GM15510 (cell line): ENCODE measurements around the gene DTWD1.

ENCODE experiments used
- POLR2A ChIP-seq: IDR thresholded peaks from 3 replicates; pipeline ENCODE4 v1.6.1; 2011; ENCODE audit warnings: borderline replicate concordance; ENCODE audit not compliant: insufficient read length; ENCODE audit errors: extremely low read depth

Gene DTWD1

GRCh38 chr15:49686599-49686998, 65.8 kb downstream of the DTWD1 start:
- no peak for TF ChIP-seq POLR2A

- TF ChIP-seq POLR2A: no peak
These were observed 67.4 kb downstream of the DTWD1 start for GRCh38 chr15:49688135-49688790.

DNA sequence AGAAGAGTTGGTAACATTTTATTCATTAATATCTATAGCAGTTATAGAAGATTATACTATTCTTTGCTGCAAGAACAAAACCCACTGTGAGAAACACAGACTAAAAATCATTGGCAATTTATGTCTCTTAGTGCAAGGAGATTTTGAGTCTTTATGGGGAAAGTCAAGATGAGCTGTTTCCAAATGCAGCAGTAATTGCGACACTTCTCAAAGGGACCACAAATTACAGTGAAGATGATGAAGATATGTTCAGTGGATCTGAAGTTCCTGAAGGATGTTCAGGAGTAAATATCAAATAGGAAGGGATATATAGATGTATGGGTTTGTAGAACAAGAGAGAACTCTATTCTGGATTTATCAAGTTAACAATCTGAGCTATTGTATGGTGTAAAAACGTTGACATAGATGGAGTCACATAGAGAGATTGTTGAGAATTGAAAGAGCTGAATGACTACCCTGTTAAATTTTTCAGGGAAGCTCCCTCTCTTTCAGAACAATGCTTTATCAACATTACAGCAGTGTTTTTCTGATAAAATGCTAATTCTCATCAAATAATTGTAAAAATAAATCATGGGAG, 71.8 kb downstream of the DTWD1 start:
- TF ChIP-seq POLR2A: no peak

DNA sequence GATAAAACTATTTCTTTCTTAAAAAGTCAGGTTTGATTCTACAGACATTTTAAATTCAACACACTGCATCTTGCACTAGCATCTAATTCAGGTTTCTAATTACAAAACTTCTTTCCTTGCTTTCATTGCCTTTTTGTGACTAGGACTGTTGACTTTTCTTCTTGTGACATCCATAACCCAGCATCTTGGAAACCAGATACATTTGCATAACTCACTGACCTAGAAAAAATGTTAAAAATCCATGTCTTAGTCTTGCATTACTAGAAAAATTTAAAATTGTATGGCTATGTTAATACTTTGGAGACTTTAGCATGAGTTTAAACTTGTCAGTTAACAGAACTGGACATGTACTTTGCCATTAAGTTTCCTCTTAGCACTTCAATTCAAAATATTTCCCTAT, 72.7 kb downstream of the DTWD1 start:
- no peak for TF ChIP-seq POLR2A

DNA sequence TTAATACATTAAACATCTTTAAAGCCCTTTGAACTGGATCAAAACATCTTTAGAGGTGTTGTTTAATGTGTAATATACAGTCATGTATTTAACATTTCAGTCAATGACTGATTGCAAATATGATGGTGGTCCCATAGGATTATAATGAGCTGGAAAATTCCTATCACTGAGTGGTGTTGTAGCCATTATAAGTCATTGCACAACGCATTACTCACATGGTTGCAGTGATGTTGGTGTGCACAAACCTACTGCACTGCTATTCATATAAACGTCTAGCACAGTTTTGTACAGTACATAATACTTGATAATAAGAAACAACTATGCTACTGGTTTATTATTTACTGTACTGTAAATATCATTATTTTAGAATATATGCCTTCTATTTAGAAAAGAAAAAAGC, 75.6 kb downstream of the DTWD1 start:
- TF ChIP-seq POLR2A: no peak

- TF ChIP-seq POLR2A: no peak
These were observed 76.3 kb downstream of the DTWD1 start for GRCh38 chr15:49697121-49697520.
